GM23338 (cell line): ENCODE results near the gene SUPV3L1. TPM values are rescaled to one million over a fixed set of nuclear protein-coding genes. Genes with fewer than 3 reads are reported as not detected.

Experiments
- ATAC-seq: fragments of 200-7000 bp; cut with Tn5 transposase; 3 replicates; pipeline ENCODE4 v1.9.1; 2020
- DNase-seq: peaks from one replicate; pipeline ENCODE4 v3.0.0-alpha.2; 2015; ENCODE audit warnings: low spot score
- H2AFZ ChIP-seq: fragments of 200-600 bp; sonication (generic); 2 replicates; pipeline ENCODE4 v1.8.0; 2016; ENCODE audit warnings: antibody characterized with exemption, mild to moderate bottlenecking, moderate library complexity
- H3F3A ChIP-seq: fragments of 200-600 bp; sonication (generic); replicated peaks from 2 replicates; pipeline ENCODE4 v1.8.0; 2017; ENCODE audit warnings: antibody characterized with exemption, mixed run types, low read depth
- H3K27ac ChIP-seq: fragments of 200-600 bp; sonication (generic); 2 replicates; pipeline ENCODE4 v1.6.1; 2016; ENCODE audit warnings: low read depth
- H3K27me3 ChIP-seq: fragments of 200-600 bp; sonication (generic); 2 replicates; pipeline ENCODE4 v1.8.0; 2016; ENCODE audit warnings: mild to moderate bottlenecking, mixed run types, moderate library complexity; ENCODE audit not compliant: insufficient read depth
- H3K36me3 ChIP-seq: fragments of 200-600 bp; sonication (generic); 2 replicates; pipeline ENCODE4 v1.8.0; 2016; ENCODE audit warnings: mild to moderate bottlenecking; ENCODE audit not compliant: insufficient read depth
- H3K4me1 ChIP-seq: fragments of 200-600 bp; sonication (generic); 2 replicates; pipeline ENCODE4 v1.8.0; 2016; ENCODE audit warnings: mild to moderate bottlenecking, moderate library complexity; ENCODE audit not compliant: insufficient read depth
- H3K4me2 ChIP-seq: fragments of 200-600 bp; sonication (generic); 2 replicates; pipeline ENCODE4 v1.7.1; 2017; ENCODE audit warnings: mixed run types
- H3K4me3 ChIP-seq: fragments of 200-600 bp; sonication (generic); 2 replicates; pipeline ENCODE4 v1.6.1; 2016; ENCODE audit warnings: mixed run types
- H3K79me2 ChIP-seq: fragments of 200-600 bp; sonication (generic); replicated peaks from 2 replicates; pipeline ENCODE4 v1.8.0; 2017; ENCODE audit warnings: mild to moderate bottlenecking; ENCODE audit not compliant: insufficient read depth
- H3K9me2 ChIP-seq: fragments of 200-600 bp; sonication (generic); 2 replicates; pipeline ENCODE4 v1.8.0; 2017; ENCODE audit not compliant: insufficient read depth
- H4K20me1 ChIP-seq: fragments of 200-600 bp; sonication (generic); replicated peaks from 2 replicates; pipeline ENCODE4 v1.8.0; 2017; ENCODE audit warnings: mild to moderate bottlenecking; ENCODE audit not compliant: insufficient read depth
- H3K27ac Mint-ChIP-seq: 2 replicates; pipeline ENCODE4 v1.8.0; 2020; ENCODE audit warnings: inconsistent platforms, mild to moderate bottlenecking, moderate library complexity, mixed read lengths
- H3K27me3 Mint-ChIP-seq: 3 replicates; pipeline ENCODE4 v1.8.0; 2022; ENCODE audit warnings: low read depth, mild to moderate bottlenecking, moderate library complexity, mixed read lengths, inconsistent platforms; ENCODE audit not compliant: insufficient read depth, poor library complexity
- H3K36me3 Mint-ChIP-seq: 3 replicates; pipeline ENCODE4 v1.8.0; 2021; ENCODE audit warnings: low read depth, mild to moderate bottlenecking, inconsistent platforms, moderate library complexity, mixed read lengths
- H3K4me1 Mint-ChIP-seq: 3 replicates; pipeline ENCODE4 v1.8.0; 2020; ENCODE audit warnings: mild to moderate bottlenecking, inconsistent platforms, mixed read lengths
- H3K4me3 Mint-ChIP-seq: 3 replicates; pipeline ENCODE4 v1.8.0; 2021; ENCODE audit warnings: moderate library complexity, mild to moderate bottlenecking, inconsistent platforms, mixed read lengths
- H3K9me3 Mint-ChIP-seq: 3 replicates; pipeline ENCODE4 v1.8.0; 2020; ENCODE audit warnings: moderate library complexity, mild to moderate bottlenecking, inconsistent platforms, mixed read lengths
- CREB1 ChIP-seq: fragments of 250-450 bp; sonication (Bioruptor Pico); IDR thresholded peaks from 2 replicates; pipeline ENCODE4 v1.5.0; 2020; ENCODE audit warnings: low read depth, mild to moderate bottlenecking, moderate library complexity
- ETS1 ChIP-seq: IDR thresholded peaks from 2 replicates; pipeline ENCODE4 v1.6.1; 2016; ENCODE audit warnings: antibody characterized with exemption
- EZH2phosphoT487 ChIP-seq: fragments of 200-600 bp; sonication (generic); IDR thresholded peaks from one replicate; pipeline ENCODE4 v1.8.1; 2018; ENCODE audit warnings: antibody characterized with exemption; ENCODE audit not compliant: unreplicated experiment
- JUNB ChIP-seq: IDR thresholded peaks from one replicate; pipeline ENCODE4 v1.6.1; 2016; ENCODE audit warnings: antibody characterized with exemption; ENCODE audit not compliant: unreplicated experiment
- NANOG ChIP-seq: IDR thresholded peaks from 2 replicates; pipeline ENCODE4 v1.6.1; 2016; ENCODE audit warnings: antibody characterized with exemption, borderline replicate concordance
- POLR2AphosphoS5 ChIP-seq: IDR thresholded peaks from 2 replicates; pipeline ENCODE4 v1.6.1; 2016; ENCODE audit warnings: antibody characterized with exemption, low read depth
- REST ChIP-seq: IDR thresholded peaks from one replicate; pipeline ENCODE4 v1.6.1; 2018; ENCODE audit warnings: antibody characterized with exemption; ENCODE audit not compliant: unreplicated experiment
- STAT1 ChIP-seq: IDR thresholded peaks from one replicate; pipeline ENCODE4 v1.6.1; 2016; ENCODE audit warnings: antibody characterized with exemption; ENCODE audit not compliant: unreplicated experiment
- ZNF114 ChIP-seq: fragments of 250-450 bp; sonication (Bioruptor Pico); IDR thresholded peaks from 2 replicates; pipeline ENCODE4 v1.5.0; 2020; ENCODE audit warnings: mild to moderate bottlenecking, moderate library complexity
- ZNF331 ChIP-seq: fragments of 250-450 bp; sonication (Bioruptor Pico); IDR thresholded peaks from 2 replicates; pipeline ENCODE4 v1.5.0; 2020; ENCODE audit warnings: low read depth, mild to moderate bottlenecking, moderate library complexity
- ZNF462 ChIP-seq: fragments of 250-450 bp; sonication (Bioruptor Pico); IDR thresholded peaks from 2 replicates; pipeline ENCODE4 v1.5.0; 2020; ENCODE audit warnings: mild to moderate bottlenecking, moderate library complexity
- polyA plus RNA-seq: library from polyadenylated mRNA; unstranded; fragments of >200 nt; fragmentation: Nextera tagmentation; extraction: Ambion mirVana; gene quantifications from 2 replicates; pipeline ENCODE4 v1.2.1, GENCODE V29; 2016
- total RNA-seq: library from RNA; depleted of rRNA; stranded (reverse); fragments of >200 nt; shearing (Covaris generic); gene quantifications from 2 replicates; pipeline ENCODE4 v1.2.3, GENCODE V29; 2014

The SUPV3L1 gene
- total and polyA plus RNA-seq, 2 experiments from 2014 or later: 29.9 to 45.2 TPM

GRCh38 chr10:69224862-69225657, 45.0 kb downstream of the SUPV3L1 start (continued):
- TF ChIP-seq REST (no peak), ETS1 (no peak), POLR2AphosphoS5 (no peak)

- no peak for ATAC-seq
- Mint-ChIP-seq H3K27ac (no peak overlapping the region), H3K27me3 (peaks cover 6% of the 10 kb centered on the region), H3K4me1 (peaks cover 9% of the 10 kb centered on the region), H3K36me3 (no peaks in the 10 kb centered on the region), H3K9me3 (no peaks in the 10 kb centered on the region), H3K4me3 (no peak overlapping the region)
- no peak overlapping the region for H3K4me3 ChIP-seq
- H3K27ac ChIP-seq: no peak overlapping the region
- no peaks in the 10 kb centered on the region for H4K20me1 ChIP-seq
- no peak for DNase-seq
- H3K4me1 ChIP-seq: no peaks in the 10 kb centered on the region
- H3K36me3 ChIP-seq: no peaks in the 10 kb centered on the region
- H3K4me2 ChIP-seq: no peak overlapping the region
- H2AFZ ChIP-seq: no peak overlapping the region
- H3K9me2 ChIP-seq: no peaks in the 10 kb centered on the region
- no peaks in the 10 kb centered on the region for H3K79me2 ChIP-seq
- no peaks in the 10 kb centered on the region for H3K27me3 ChIP-seq
- no peaks in the 10 kb centered on the region for H3F3A ChIP-seq
- TF ChIP-seq JUNB: no peak
- no peak for TF ChIP-seq ZNF331
- TF ChIP-seq ZNF462: no peak
- no peak for TF ChIP-seq STAT1
- TF ChIP-seq ZNF114 (CRISPR knock-in tag): no peak
- TF ChIP-seq NANOG: no peak
- TF ChIP-seq EZH2phosphoT487: no peak
- no peak for TF ChIP-seq CREB1 (CRISPR knock-in tag)
- TF ChIP-seq ETS1: no peak
Observed at GRCh38 chr10:69225681-69226080, 45.6 kb downstream of the SUPV3L1 start.
